ENCODE data around the gene KPNA3. TPM values are rescaled to one million over a fixed set of nuclear protein-coding genes. Genes with fewer than 3 reads are reported as not detected.
"Not testable (repeated sequence)": the region's sequence is repeated elsewhere in the genome, so short reads cannot be mapped to it uniquely, and the experiment has no call there.

The KPNA3 gene
- total RNA-seq, 1 donor from 2014 or later, result 22.3 TPM

DNA sequence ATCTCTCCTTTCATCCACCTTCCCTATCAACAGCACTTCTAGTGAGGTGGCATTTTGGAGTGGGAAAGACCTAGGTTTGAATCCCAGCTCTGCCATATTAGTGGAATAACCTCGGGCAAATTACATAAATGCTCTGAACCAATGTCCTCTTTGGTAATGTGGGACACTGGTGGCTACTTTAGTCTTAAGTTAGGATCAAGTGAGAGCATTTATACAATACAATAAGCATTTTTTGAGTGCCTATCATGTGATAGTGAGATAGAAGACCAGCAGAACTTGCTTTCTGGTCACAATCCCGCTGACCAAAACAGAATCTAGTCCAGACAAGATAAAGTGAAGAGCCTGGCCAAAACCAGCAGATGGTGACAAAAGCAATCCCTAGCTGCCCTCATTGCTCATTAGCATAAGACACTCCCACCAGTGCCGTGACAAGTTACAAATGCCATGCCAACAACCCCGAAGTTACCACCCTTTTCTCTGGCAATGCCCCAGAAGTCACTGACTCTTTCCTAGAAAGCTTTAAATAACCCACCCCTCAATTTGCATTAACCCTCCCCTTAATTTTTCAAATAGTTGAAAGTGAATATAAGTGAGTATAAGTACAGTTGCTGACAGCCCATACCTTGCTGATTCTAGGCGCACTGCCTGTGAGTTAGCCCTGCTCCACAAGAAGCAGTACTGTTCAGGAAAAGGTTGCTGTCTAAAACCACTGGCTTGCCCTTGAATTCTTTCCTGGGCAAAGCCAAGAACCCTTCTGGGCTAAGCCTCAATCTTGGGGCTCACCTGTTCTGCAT, 28.9 kb upstream of the KPNA3 start:
- no peak for DNase-seq (ENCODE audit: low read depth)
- TF ChIP-seq, protein P1, sequence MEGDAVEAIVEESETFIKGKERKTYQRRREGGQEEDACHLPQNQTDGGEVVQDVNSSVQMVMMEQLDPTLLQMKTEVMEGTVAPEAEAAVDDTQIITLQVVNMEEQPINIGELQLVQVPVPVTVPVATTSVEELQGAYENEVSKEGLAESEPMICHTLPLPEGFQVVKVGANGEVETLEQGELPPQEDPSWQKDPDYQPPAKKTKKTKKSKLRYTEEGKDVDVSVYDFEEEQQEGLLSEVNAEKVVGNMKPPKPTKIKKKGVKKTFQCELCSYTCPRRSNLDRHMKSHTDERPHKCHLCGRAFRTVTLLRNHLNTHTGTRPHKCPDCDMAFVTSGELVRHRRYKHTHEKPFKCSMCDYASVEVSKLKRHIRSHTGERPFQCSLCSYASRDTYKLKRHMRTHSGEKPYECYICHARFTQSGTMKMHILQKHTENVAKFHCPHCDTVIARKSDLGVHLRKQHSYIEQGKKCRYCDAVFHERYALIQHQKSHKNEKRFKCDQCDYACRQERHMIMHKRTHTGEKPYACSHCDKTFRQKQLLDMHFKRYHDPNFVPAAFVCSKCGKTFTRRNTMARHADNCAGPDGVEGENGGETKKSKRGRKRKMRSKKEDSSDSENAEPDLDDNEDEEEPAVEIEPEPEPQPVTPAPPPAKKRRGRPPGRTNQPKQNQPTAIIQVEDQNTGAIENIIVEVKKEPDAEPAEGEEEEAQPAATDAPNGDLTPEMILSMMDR (conservative IDR thresholded peaks at IDR 0.05; ENCODE audit: low read depth, low read length), result no peak
- no peak overlapping the region for H3K4me3 ChIP-seq (ENCODE audit: low read depth, low read length)

DNA sequence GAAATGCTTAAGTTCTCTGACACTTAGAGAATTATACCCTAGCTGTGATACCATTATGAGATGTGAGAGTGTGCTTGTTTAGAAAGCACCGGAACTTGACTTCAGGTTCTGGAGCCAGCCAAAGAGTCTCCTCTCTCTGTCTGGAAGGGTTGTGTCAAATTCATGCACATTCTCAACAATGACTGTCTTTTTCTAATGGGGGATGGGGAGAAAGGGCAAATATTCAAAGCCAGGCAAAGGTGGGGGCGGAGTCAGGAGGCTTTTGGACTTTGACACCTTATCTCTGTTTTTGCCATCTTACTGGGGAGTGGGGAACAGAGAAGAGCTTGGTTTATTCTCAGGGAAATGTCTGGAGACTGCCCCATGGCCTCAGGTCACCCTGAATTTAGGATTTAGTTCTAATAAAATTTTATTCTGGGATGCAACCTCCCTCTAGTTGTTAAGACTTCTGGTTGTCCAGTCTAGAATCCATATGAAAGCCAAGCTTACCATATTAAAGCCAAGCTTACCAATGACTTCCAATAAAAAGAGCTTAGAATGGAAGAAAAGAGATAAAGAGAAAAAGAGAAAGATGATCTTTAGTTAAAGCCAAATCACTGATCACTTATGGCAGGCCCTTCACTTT, 28.2 kb upstream of the KPNA3 start:
- H3K4me3 ChIP-seq (ENCODE audit: low read depth, low read length), result no peak overlapping the region
- TF ChIP-seq, protein P1 (conservative IDR thresholded peaks at IDR 0.05; ENCODE audit: low read depth, low read length), result no peak
- DNase-seq (ENCODE audit: low read depth), result no peak

DNA sequence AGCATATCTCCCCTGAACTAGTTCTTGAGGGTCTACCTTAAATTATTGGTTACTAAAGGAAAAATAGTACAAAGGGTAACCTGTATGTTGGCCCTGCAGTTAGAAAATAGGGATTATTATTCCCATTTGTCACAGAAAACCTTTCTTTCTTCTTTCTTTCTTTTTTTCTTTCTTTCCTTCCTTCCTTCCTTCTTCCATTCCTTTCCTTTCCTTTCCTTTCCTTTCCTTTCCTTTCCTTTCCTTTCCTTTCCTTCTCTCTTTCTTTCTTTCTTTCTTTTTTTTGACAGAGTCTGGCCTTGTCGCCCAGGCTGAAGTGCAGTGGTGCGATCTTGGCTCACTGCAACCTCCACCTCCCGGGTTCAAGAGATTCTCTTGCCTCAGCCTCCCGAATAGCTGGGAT, 23.6 kb upstream of the KPNA3 start:
- not testable (repeated sequence) for H3K4me3 ChIP-seq (ENCODE audit: low read depth, low read length); DNase-seq (ENCODE audit: low read depth)

DNA sequence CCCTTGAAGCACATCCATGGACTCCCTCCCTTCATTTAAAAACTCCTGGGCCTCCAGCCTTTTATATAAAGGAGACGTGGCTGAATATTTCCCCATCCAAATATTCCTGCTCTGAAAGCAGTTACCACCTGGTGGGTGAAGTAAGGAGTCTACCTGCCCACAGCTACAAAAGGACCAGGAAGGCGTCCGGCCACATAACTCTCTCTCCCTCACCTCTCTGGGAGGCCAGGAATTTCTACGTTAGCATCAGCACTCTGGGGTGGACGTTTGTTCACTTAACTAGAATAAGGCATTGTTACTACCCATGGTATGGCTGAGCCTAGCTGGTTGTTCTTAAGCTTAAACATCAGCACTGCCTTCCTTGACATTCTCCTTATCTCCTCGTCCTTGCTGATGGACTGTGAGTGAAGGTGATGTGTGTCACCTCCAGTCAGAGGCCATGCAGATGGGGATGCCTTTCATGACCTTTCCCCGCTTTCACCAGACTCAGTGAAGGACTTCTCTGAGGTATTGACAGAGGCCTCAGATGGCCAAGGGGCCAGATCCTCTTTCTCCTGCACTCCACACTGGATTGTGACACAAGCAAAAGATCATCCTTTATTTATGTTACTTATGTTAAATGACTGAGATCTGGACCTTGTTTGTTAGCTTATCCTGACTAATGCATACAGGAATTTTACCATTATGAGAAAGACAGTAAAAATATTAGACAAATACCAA, 22.2 kb upstream of the KPNA3 start:
- DNase-seq (ENCODE audit: low read depth), result no peak
- TF ChIP-seq, protein P1 (conservative IDR thresholded peaks at IDR 0.05; ENCODE audit: low read depth, low read length), result no peak
- H3K4me3 ChIP-seq (ENCODE audit: low read depth, low read length), result no peak overlapping the region

DNA sequence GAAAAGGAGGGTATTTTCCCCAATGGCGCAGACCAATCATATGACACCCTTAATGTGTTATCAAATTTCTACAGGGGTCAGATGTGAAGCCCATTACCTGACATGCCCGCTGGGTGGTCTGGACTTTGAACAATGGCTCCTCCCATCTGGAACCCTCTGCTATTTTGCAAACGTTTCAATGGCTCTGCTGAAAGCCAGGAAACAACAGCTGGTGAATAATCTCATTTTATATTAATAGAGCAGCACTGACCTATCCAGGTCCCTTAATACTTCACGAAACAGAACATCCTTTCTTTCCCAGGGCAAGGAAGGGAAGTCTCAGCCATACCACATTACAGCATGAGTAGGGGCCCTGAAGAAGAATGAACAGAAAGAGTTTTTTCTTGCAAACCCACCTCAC, 20.3 kb upstream of the KPNA3 start:
- no peak overlapping the region for H3K4me3 ChIP-seq (ENCODE audit: low read depth, low read length)
- DNase-seq (ENCODE audit: low read depth), result no peak
- TF ChIP-seq, protein P1 (conservative IDR thresholded peaks at IDR 0.05; ENCODE audit: low read depth, low read length), result no peak

DNA sequence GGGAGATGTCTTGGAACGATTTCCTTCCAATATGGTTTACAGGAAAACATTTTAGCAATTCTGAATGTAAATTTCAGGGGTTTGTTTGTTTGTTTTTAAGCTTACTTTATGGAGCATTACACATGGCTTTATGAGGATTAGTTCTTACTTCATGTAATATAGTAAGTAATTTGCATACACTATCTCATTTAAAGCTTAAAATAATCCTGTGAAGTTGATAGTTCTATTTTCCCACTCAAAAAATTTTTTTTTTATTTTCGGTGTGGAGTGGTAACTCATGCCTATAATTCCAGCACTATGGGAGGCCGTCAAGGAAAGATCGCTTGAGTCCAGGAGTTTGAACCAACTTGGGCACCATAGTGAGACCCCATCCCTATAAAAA, 19.0 kb upstream of the KPNA3 start:
- DNase-seq (ENCODE audit: low read depth), result no peak
- TF ChIP-seq, protein P1 (conservative IDR thresholded peaks at IDR 0.05; ENCODE audit: low read depth, low read length), result no peak
- H3K4me3 ChIP-seq (ENCODE audit: low read depth, low read length), result no peak overlapping the region
